Measurements from ENCODE around the gene NMRAL1.

Gene NMRAL1

DNA sequence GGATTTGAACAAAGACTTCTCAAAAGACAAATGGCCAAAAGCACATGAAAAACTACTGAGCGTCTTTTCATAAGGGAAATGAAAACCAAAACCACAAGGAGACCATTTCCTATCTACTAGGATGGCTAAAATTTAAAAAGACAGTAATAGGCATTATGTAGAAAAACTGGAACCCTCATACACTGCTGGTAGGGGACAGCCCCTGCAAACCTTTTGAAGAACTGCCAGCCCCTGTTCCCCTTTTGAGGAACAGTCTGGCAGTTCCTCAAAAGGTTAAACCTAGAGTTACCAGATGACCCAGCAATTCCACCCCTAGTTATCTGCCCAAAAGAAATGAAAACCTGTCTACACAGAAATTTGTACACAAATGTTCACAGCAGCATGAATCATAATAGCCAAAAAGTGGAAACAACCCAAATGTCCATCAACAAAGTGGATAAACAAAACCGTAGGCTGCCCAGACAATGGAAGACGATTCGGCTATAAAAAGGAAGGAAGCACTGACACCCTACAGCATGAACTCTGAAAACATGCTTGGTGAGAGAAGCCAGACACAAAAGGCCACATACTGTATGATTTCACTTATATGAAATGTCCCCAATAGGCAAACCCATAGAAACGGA, 41.3 kb upstream of the NMRAL1 start:
- H3K9ac ChIP-seq (ENCODE audit: low read length): no peak overlapping the region
- no peak overlapping the region for H2AFZ ChIP-seq (ENCODE audit: low read length)
- no peaks in the 10 kb centered on the region for H3K79me2 ChIP-seq (ENCODE audit: insufficient read depth, low read length)
- no peaks in the 10 kb centered on the region for H3K9me2 ChIP-seq (ENCODE audit: low read depth, low read length)
- H3K4me3 ChIP-seq (ENCODE audit: low read depth, low read length, poor library complexity, severe bottlenecking): no peak overlapping the region
- no peaks in the 10 kb centered on the region for H3K9me3 ChIP-seq (ENCODE audit: low read length)
- H3F3A ChIP-seq (ENCODE audit: insufficient read depth, low read length): no peaks in the 10 kb centered on the region
- H3K27me3 ChIP-seq (ENCODE audit: insufficient read depth, low read length): no peaks in the 10 kb centered on the region
- H3K4me1 ChIP-seq (ENCODE audit: insufficient read depth, low read length, severe bottlenecking): no peaks in the 10 kb centered on the region
- H3K27ac ChIP-seq (ENCODE audit: low read depth, low read length, poor library complexity, severe bottlenecking): no peak overlapping the region
- H3K4me2 ChIP-seq (ENCODE audit: low read length): no peak overlapping the region
- peaks cover 22% of the 10 kb centered on the region for H3K36me3 ChIP-seq (ENCODE audit: insufficient read depth, low read length)
- TF ChIP-seq, protein P1, sequence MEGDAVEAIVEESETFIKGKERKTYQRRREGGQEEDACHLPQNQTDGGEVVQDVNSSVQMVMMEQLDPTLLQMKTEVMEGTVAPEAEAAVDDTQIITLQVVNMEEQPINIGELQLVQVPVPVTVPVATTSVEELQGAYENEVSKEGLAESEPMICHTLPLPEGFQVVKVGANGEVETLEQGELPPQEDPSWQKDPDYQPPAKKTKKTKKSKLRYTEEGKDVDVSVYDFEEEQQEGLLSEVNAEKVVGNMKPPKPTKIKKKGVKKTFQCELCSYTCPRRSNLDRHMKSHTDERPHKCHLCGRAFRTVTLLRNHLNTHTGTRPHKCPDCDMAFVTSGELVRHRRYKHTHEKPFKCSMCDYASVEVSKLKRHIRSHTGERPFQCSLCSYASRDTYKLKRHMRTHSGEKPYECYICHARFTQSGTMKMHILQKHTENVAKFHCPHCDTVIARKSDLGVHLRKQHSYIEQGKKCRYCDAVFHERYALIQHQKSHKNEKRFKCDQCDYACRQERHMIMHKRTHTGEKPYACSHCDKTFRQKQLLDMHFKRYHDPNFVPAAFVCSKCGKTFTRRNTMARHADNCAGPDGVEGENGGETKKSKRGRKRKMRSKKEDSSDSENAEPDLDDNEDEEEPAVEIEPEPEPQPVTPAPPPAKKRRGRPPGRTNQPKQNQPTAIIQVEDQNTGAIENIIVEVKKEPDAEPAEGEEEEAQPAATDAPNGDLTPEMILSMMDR (IDR thresholded peaks at IDR 0.05; ENCODE audit: low read length): no peak
- no peak for TF ChIP-seq EZH2 (IDR thresholded peaks at IDR 0.05; ENCODE audit: borderline replicate concordance, low read length)
- H4K20me1 ChIP-seq (ENCODE audit: insufficient read depth, low read length): no peaks in the 10 kb centered on the region

- no peak overlapping the region for H3K4me3 ChIP-seq (ENCODE audit: low read depth, low read length, poor library complexity, severe bottlenecking)
- no peak overlapping the region for H3K9ac ChIP-seq (ENCODE audit: low read length)
- H3K79me2 ChIP-seq (ENCODE audit: insufficient read depth, low read length): no peaks in the 10 kb centered on the region
- TF ChIP-seq, protein P1 (IDR thresholded peaks at IDR 0.05; ENCODE audit: low read length): no peak
- TF ChIP-seq EZH2 (IDR thresholded peaks at IDR 0.05; ENCODE audit: borderline replicate concordance, low read length): no peak
- no peaks in the 10 kb centered on the region for H3K9me3 ChIP-seq (ENCODE audit: low read length)
- H4K20me1 ChIP-seq (ENCODE audit: insufficient read depth, low read length): no peaks in the 10 kb centered on the region
- peaks cover 30% of the 10 kb centered on the region for H3K36me3 ChIP-seq (ENCODE audit: insufficient read depth, low read length)
- no peak overlapping the region for H2AFZ ChIP-seq (ENCODE audit: low read length)
- no peaks in the 10 kb centered on the region for H3K27me3 ChIP-seq (ENCODE audit: insufficient read depth, low read length)
- H3K4me2 ChIP-seq (ENCODE audit: low read length): no peak overlapping the region
- no peaks in the 10 kb centered on the region for H3K4me1 ChIP-seq (ENCODE audit: insufficient read depth, low read length, severe bottlenecking)
- no peaks in the 10 kb centered on the region for H3F3A ChIP-seq (ENCODE audit: insufficient read depth, low read length)
- H3K9me2 ChIP-seq (ENCODE audit: low read depth, low read length): no peaks in the 10 kb centered on the region
- no peak overlapping the region for H3K27ac ChIP-seq (ENCODE audit: low read depth, low read length, poor library complexity, severe bottlenecking)
These were observed 40.2 kb upstream of the NMRAL1 start for GRCh38 chr16:4514606-4515005.

GRCh38 chr16:4513881-4514280, 39.5 kb upstream of the NMRAL1 start:
- Histone ChIP-seq H3K36me3 (ENCODE audit: insufficient read depth, low read length) (peaks cover 38% of the 10 kb centered on the region), H3K9me3 (ENCODE audit: low read length) (no peaks in the 10 kb centered on the region), H3K4me2 (ENCODE audit: low read length) (no peak overlapping the region), H3K27ac (ENCODE audit: low read depth, low read length, poor library complexity, severe bottlenecking) (no peak overlapping the region), H2AFZ (ENCODE audit: low read length) (no peak overlapping the region), H3K9me2 (ENCODE audit: low read depth, low read length) (no peaks in the 10 kb centered on the region), H3K27me3 (ENCODE audit: insufficient read depth, low read length) (no peaks in the 10 kb centered on the region), H3K79me2 (ENCODE audit: insufficient read depth, low read length) (no peaks in the 10 kb centered on the region), H4K20me1 (ENCODE audit: insufficient read depth, low read length) (no peaks in the 10 kb centered on the region), H3K4me1 (ENCODE audit: insufficient read depth, low read length, severe bottlenecking) (no peaks in the 10 kb centered on the region), H3F3A (ENCODE audit: insufficient read depth, low read length) (no peaks in the 10 kb centered on the region), H3K4me3 (ENCODE audit: low read depth, low read length, poor library complexity, severe bottlenecking) (no peak overlapping the region), H3K9ac (ENCODE audit: low read length) (no peak overlapping the region)
- TF ChIP-seq, protein P1 (IDR thresholded peaks at IDR 0.05; ENCODE audit: low read length): no peak
- no peak for TF ChIP-seq EZH2 (IDR thresholded peaks at IDR 0.05; ENCODE audit: borderline replicate concordance, low read length)

Data from OCI-LY1 (cell line).